SK-N-SH treated with all-trans-retinoic acid at 6 μM for 48 hours (cell line): Measurements from ENCODE around the gene TLE2.

Experiments
- ATAC-seq: fragments of 200-7000 bp; cut with Tn5 transposase; 3 replicates; pipeline ENCODE4 v1.9.1; 2020; ENCODE audit warnings: mild to moderate bottlenecking, moderate library complexity
- ARNTL ChIP-seq: fragments of 450-650 bp; formaldehyde crosslinking; IDR thresholded peaks from 2 replicates; pipeline ENCODE4 v1.5.0; 2020; ENCODE audit warnings: low read depth, mild to moderate bottlenecking, moderate library complexity, borderline replicate concordance
- BACH2 ChIP-seq: fragments of 250-450 bp; sonication (Bioruptor Pico); IDR thresholded peaks from 2 replicates; pipeline ENCODE4 v1.9.0; 2021; ENCODE audit warnings: mild to moderate bottlenecking, borderline replicate concordance
- CREB5 ChIP-seq: fragments of 250-450 bp; sonication (Bioruptor Pico); IDR thresholded peaks from 2 replicates; pipeline ENCODE4 v1.5.1; 2020; ENCODE audit warnings: low read depth, mild to moderate bottlenecking, moderate library complexity
- CSDC2 ChIP-seq: fragments of 250-450 bp; sonication (Bioruptor Pico); IDR thresholded peaks from 2 replicates; pipeline ENCODE4 v1.5.0; 2020; ENCODE audit warnings: mild to moderate bottlenecking, moderate library complexity
- ESRRG ChIP-seq: fragments of 250-450 bp; sonication (Bioruptor Pico); IDR thresholded peaks from 2 replicates; pipeline ENCODE4 v1.6.1; 2021; ENCODE audit warnings: mild to moderate bottlenecking
- GLIS3 ChIP-seq: fragments of 250-450 bp; sonication (Bioruptor Pico); IDR thresholded peaks from 2 replicates; pipeline ENCODE4 v1.5.0; 2020; ENCODE audit warnings: mild to moderate bottlenecking, moderate library complexity
- ISL1 ChIP-seq: fragments of 250-450 bp; sonication (Bioruptor Pico); IDR thresholded peaks from 2 replicates; pipeline ENCODE4 v2.1.2; 2022; ENCODE audit warnings: mild to moderate bottlenecking, moderate library complexity
- OSR1 ChIP-seq: fragments of 250-450 bp; sonication (Bioruptor Pico); IDR thresholded peaks from 2 replicates; pipeline ENCODE4 v1.8.0; 2022; ENCODE audit warnings: moderate library complexity, mild to moderate bottlenecking, inconsistent platforms
- PPARA ChIP-seq: fragments of 250-450 bp; sonication (Bioruptor Pico); IDR thresholded peaks from 2 replicates; pipeline ENCODE4 v1.5.0; 2020; ENCODE audit warnings: mild to moderate bottlenecking, borderline replicate concordance
- RARB ChIP-seq: fragments of 250-450 bp; sonication (Bioruptor Pico); IDR thresholded peaks from 2 replicates; pipeline ENCODE4 v1.8.0; 2021; ENCODE audit warnings: mild to moderate bottlenecking, moderate library complexity
- SNAI2 ChIP-seq: fragments of 250-450 bp; sonication (Bioruptor Pico); IDR thresholded peaks from 2 replicates; pipeline ENCODE4 v1.5.0; 2020; ENCODE audit warnings: mild to moderate bottlenecking, moderate library complexity
- TCF4 ChIP-seq: fragments of 250-450 bp; sonication (Bioruptor Pico); IDR thresholded peaks from 2 replicates; pipeline ENCODE4 v1.8.0; 2021; ENCODE audit warnings: mild to moderate bottlenecking, moderate library complexity, borderline replicate concordance
- TOX ChIP-seq: fragments of 250-450 bp; sonication (Bioruptor Pico); IDR thresholded peaks from 2 replicates; pipeline ENCODE4 v1.8.0; 2021; ENCODE audit warnings: mild to moderate bottlenecking, moderate library complexity, borderline replicate concordance
- ZC3H10 ChIP-seq: fragments of 250-450 bp; sonication (Bioruptor Pico); IDR thresholded peaks from 2 replicates; pipeline ENCODE4 v1.5.1; 2021; ENCODE audit warnings: mild to moderate bottlenecking, moderate library complexity
- ZFP3 ChIP-seq: fragments of 250-450 bp; sonication (Bioruptor Pico); IDR thresholded peaks from 2 replicates; pipeline ENCODE4 v1.5.0; 2020; ENCODE audit warnings: mild to moderate bottlenecking, moderate library complexity
- ZFP30 ChIP-seq: fragments of 450-650 bp; formaldehyde crosslinking; IDR thresholded peaks from 2 replicates; pipeline ENCODE4 v1.5.0; 2022; ENCODE audit warnings: mild to moderate bottlenecking, moderate library complexity
- ZNF565 ChIP-seq: fragments of 450-650 bp; formaldehyde crosslinking; conservative IDR thresholded peaks from 2 replicates; pipeline ENCODE4 v1.5.0; 2020; ENCODE audit warnings: low read depth, mild to moderate bottlenecking, moderate library complexity
- ZNF70 ChIP-seq: fragments of 450-650 bp; formaldehyde crosslinking; IDR thresholded peaks from 2 replicates; pipeline ENCODE4 v1.5.0; 2020; ENCODE audit warnings: mild to moderate bottlenecking, moderate library complexity
- TF ChIP-seq, protein P1 (sequence below): fragments of 250-450 bp; sonication (Bioruptor Pico); IDR thresholded peaks from 2 replicates; pipeline ENCODE4 v1.5.0; 2020; ENCODE audit warnings: mild to moderate bottlenecking, moderate library complexity
- TF ChIP-seq, protein P2 (sequence below): fragments of 250-450 bp; sonication (Bioruptor Pico); IDR thresholded peaks from 2 replicates; pipeline ENCODE4 v1.8.0; 2020; ENCODE audit warnings: mild to moderate bottlenecking, moderate library complexity, borderline replicate concordance
- TF ChIP-seq, protein P3 (sequence below): fragments of 250-450 bp; sonication (Bioruptor Pico); IDR thresholded peaks from 2 replicates; pipeline ENCODE4 v1.5.1; 2021; ENCODE audit warnings: mild to moderate bottlenecking, moderate library complexity
- TF ChIP-seq, protein P4 (sequence below): fragments of 250-450 bp; sonication (Bioruptor Pico); IDR thresholded peaks from 2 replicates; pipeline ENCODE4 v1.8.0; 2021; ENCODE audit warnings: low read depth, mild to moderate bottlenecking, moderate library complexity, borderline replicate concordance

The TLE2 gene

DNA sequence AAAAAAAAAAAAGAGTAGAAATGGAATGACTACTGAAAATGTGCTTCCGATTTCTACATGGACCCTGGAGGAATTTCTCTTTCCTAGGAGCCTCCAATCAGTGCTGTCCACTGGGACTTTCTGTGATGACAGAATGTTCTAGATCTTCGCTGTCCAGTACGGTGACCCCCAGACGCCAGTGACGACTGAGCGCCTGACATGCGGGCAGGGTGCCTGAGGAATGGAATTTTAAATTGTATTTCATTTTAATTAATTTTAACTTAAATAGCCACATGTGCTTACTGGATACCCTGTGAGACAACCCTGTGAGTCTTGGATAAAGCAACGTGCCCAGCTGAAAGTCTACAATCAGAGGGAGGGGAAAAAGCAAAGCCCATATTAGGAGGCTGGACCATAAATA is 55.9 kb downstream of the TLE2 start (continued):
- no peak for TF ChIP-seq TCF4 (CRISPR knock-in tag)
- no peak for TF ChIP-seq ESRRG (CRISPR knock-in tag)
- no peak for TF ChIP-seq ZNF70 (CRISPR knock-in tag)

DNA sequence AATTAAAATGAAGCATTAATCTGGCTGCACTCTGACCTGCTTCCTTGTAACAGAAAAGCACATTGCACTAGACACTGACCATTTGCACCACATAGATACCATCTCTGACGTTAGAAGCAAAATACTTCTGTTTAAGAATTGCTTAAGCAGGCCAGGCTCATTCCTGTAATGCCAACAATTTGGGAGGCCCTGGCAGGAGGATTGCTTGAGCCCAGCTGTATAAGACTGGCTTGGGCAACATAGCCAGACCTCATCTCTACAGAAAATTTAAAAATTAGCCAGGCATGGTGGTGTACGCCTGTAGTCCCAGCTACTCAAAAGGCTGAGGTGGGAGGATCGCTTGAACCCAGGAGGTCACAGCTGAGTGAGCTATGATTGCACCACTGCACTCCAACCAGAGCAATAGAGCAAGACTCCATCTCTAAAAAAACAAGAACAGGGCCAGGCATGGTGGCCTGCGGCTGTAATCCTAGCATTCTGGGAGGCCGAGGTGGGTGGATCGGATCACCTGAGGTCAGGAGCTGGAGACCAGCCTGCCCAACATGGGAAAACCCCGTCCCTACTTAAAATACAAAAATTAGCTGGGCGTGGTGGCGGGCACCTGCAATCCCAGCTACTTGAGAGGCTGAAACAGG is 58.8 kb downstream of the TLE2 start:
- ATAC-seq, result peak; percentile 68
- TF ChIP-seq RARB (no peak), ISL1 (CRISPR knock-in tag) (peak; percentile 23; the same call in 1 of the 2 replicates), TCF4 (CRISPR knock-in tag) (peak; percentile 39; the same call in 1 of the 2 replicates), ZFP3 (CRISPR knock-in tag) (0 out of 2 replicates have a peak, but pooled peaks have one; percentile 40)
- TF ChIP-seq, all 23 proteins: peak for 3

- ATAC-seq, result peak; percentile 35
- TF ChIP-seq ZFP30 (CRISPR knock-in tag) (no peak), PPARA (CRISPR knock-in tag) (no peak), TCF4 (CRISPR knock-in tag) (peak; percentile 59; the same call in 1 of the 2 replicates), ISL1 (CRISPR knock-in tag) (peak; percentile 40; the same call in 1 of the 2 replicates), ZFP3 (CRISPR knock-in tag) (no peak), ARNTL (CRISPR knock-in tag) (no peak), BACH2 (CRISPR knock-in tag) (no peak), CREB5 (no peak), SNAI2 (no peak), CSDC2 (no peak)
- TF ChIP-seq, protein P1, sequence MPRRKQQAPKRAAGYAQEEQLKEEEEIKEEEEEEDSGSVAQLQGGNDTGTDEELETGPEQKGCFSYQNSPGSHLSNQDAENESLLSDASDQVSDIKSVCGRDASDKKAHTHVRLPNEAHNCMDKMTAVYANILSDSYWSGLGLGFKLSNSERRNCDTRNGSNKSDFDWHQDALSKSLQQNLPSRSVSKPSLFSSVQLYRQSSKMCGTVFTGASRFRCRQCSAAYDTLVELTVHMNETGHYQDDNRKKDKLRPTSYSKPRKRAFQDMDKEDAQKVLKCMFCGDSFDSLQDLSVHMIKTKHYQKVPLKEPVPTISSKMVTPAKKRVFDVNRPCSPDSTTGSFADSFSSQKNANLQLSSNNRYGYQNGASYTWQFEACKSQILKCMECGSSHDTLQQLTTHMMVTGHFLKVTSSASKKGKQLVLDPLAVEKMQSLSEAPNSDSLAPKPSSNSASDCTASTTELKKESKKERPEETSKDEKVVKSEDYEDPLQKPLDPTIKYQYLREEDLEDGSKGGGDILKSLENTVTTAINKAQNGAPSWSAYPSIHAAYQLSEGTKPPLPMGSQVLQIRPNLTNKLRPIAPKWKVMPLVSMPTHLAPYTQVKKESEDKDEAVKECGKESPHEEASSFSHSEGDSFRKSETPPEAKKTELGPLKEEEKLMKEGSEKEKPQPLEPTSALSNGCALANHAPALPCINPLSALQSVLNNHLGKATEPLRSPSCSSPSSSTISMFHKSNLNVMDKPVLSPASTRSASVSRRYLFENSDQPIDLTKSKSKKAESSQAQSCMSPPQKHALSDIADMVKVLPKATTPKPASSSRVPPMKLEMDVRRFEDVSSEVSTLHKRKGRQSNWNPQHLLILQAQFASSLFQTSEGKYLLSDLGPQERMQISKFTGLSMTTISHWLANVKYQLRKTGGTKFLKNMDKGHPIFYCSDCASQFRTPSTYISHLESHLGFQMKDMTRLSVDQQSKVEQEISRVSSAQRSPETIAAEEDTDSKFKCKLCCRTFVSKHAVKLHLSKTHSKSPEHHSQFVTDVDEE (CRISPR knock-in tag), result no peak
- TF ChIP-seq, protein P2, sequence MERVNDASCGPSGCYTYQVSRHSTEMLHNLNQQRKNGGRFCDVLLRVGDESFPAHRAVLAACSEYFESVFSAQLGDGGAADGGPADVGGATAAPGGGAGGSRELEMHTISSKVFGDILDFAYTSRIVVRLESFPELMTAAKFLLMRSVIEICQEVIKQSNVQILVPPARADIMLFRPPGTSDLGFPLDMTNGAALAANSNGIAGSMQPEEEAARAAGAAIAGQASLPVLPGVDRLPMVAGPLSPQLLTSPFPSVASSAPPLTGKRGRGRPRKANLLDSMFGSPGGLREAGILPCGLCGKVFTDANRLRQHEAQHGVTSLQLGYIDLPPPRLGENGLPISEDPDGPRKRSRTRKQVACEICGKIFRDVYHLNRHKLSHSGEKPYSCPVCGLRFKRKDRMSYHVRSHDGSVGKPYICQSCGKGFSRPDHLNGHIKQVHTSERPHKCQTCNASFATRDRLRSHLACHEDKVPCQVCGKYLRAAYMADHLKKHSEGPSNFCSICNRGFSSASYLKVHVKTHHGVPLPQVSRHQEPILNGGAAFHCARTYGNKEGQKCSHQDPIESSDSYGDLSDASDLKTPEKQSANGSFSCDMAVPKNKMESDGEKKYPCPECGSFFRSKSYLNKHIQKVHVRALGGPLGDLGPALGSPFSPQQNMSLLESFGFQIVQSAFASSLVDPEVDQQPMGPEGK, result no peak
- TF ChIP-seq, protein P3, sequence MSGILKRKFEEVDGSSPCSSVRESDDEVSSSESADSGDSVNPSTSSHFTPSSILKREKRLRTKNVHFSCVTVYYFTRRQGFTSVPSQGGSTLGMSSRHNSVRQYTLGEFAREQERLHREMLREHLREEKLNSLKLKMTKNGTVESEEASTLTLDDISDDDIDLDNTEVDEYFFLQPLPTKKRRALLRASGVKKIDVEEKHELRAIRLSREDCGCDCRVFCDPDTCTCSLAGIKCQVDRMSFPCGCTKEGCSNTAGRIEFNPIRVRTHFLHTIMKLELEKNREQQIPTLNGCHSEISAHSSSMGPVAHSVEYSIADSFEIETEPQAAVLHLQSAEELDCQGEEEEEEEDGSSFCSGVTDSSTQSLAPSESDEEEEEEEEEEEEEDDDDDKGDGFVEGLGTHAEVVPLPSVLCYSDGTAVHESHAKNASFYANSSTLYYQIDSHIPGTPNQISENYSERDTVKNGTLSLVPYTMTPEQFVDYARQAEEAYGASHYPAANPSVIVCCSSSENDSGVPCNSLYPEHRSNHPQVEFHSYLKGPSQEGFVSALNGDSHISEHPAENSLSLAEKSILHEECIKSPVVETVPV, result no peak
- TF ChIP-seq, all 23 proteins: peak for 2
Measured at GRCh38 chr19:2969104-2969504, 60.0 kb downstream of the TLE2 start.

DNA sequence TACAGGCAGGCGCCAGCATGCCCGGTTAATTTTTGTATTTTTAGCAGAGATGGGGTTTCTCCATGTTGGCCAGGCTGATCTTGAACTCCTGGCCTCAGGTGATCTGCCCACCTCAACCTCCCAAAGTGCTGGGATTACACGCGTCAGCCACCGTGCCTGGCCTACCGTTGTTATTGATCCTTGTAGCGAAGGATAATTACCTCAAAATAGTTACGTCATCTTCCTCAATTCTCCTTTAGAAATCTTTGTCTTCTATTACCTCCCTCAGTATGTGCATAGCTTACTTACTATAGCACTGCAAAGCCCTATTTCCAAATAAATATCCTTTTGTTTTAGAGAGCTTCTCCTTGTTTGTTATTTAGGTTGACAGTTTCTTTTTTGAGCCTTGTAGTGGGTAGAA is 61.1 kb downstream of the TLE2 start:
- ATAC-seq, result no peak
- TF ChIP-seq TOX (CRISPR knock-in tag), result no peak
- no peak for TF ChIP-seq OSR1 (CRISPR knock-in tag)
- no peak for TF ChIP-seq TCF4 (CRISPR knock-in tag)
- TF ChIP-seq ZFP3 (CRISPR knock-in tag), result no peak
- TF ChIP-seq, protein P3, result no peak
- TF ChIP-seq, protein P4, sequence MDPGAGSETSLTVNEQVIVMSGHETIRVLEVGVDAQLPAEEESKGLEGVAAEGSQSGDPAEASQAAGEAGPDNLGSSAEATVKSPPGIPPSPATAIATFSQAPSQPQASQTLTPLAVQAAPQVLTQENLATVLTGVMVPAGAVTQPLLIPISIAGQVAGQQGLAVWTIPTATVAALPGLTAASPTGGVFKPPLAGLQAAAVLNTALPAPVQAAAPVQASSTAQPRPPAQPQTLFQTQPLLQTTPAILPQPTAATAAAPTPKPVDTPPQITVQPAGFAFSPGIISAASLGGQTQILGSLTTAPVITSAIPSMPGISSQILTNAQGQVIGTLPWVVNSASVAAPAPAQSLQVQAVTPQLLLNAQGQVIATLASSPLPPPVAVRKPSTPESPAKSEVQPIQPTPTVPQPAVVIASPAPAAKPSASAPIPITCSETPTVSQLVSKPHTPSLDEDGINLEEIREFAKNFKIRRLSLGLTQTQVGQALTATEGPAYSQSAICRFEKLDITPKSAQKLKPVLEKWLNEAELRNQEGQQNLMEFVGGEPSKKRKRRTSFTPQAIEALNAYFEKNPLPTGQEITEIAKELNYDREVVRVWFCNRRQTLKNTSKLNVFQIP (CRISPR knock-in tag), result no peak
- TF ChIP-seq ISL1 (CRISPR knock-in tag), result no peak
- TF ChIP-seq BACH2 (CRISPR knock-in tag), result no peak
- no peak for TF ChIP-seq ZNF70 (CRISPR knock-in tag)
- TF ChIP-seq, protein P2, result no peak
- TF ChIP-seq ZNF565, result no peak
- TF ChIP-seq PPARA (CRISPR knock-in tag), result no peak
- no peak for TF ChIP-seq RARB
- TF ChIP-seq ESRRG (CRISPR knock-in tag), result no peak
- TF ChIP-seq GLIS3 (CRISPR knock-in tag), result no peak
- TF ChIP-seq ZC3H10 (CRISPR knock-in tag), result no peak
